Esophagus squamous epithelium (tissue), 5 donors: Measurements from ENCODE around the gene RRP9. TPM values are rescaled to one million over a fixed set of nuclear protein-coding genes. Genes with fewer than 3 reads are reported as not detected.
A peak's percentile ranks its signal among the peaks of the same experiment; 100 is the strongest.

ENCODE experiments used
- DNase-seq: peaks from one replicate; lab custom pipeline; 2025; lab: John Stamatoyannopoulos, UW
- H3K27ac ChIP-seq, 4 donors: fragments of 200-600 bp; sonication (generic); one replicate each; pipeline ENCODE4 v1.5.1; 2016 to 2019; ENCODE audit warnings: mild to moderate bottlenecking in 1 of 4
- H3K27me3 ChIP-seq, 4 donors: fragments of 200-600 bp; sonication (generic); 1 replicate in 3 of 4; 2 replicates in 1 of 4; pipeline versions ENCODE4 v1.5.1 to v1.6.0; 2017 to 2021; ENCODE audit warnings: antibody characterized with exemption in 1 of 4
- H3K36me3 ChIP-seq, 3 donors: fragments of 200-600 bp; sonication (generic); one replicate each; pipeline ENCODE4 v1.5.1; 2016 to 2019
- H3K4me1 ChIP-seq, 3 donors: fragments of 200-600 bp; sonication (generic); one replicate each; pipeline ENCODE4 v1.5.1; 2017 to 2019
- H3K4me3 ChIP-seq, 4 donors: fragments of 200-600 bp; sonication (generic); 1 replicate in 3 of 4; 2 replicates in 1 of 4; pipeline ENCODE4 v1.5.1; 2016 to 2019; ENCODE audit warnings: mild to moderate bottlenecking in 2 of 4, moderate library complexity in 1 of 4
- H3K9me3 ChIP-seq, 3 donors: fragments of 200-600 bp; sonication (generic); one replicate each; pipeline ENCODE4 v1.5.1; 2016 to 2019
- CTCF ChIP-seq, 6 experiments: fragments of 450-650 bp in 4 of 6; fragments of 200-600 bp in 2 of 6; sonication (generic) in 2 of 6; IDR thresholded peaks; one replicate each; pipeline ENCODE4 v1.5.1; 2016 to 2019; ENCODE audit warnings: antibody characterized with exemption in 6 of 6, mild to moderate bottlenecking in 4 of 6, moderate library complexity in 4 of 6
- POLR2A ChIP-seq, 4 donors: fragments of 450-650 bp; IDR thresholded peaks; one replicate each; pipeline ENCODE4 v1.6.1; 2017; ENCODE audit warnings: antibody characterized with exemption in 4 of 4, mild to moderate bottlenecking in 4 of 4, moderate library complexity in 3 of 4
- WGBS, 2 donors: methylation state at CpG; one replicate each; pipeline ENCODE4 v1.1.5; 2018; 5-methylcytosine and 5-hydroxymethylcytosine counted together
- intact Hi-C: fragments of 100-400 bp; cut with DNase I; formaldehyde crosslinking; loops from one replicate; pipeline ENCODE4 v1.15.0; 2022
- total RNA-seq, 4 donors: library from RNA; depleted of rRNA; stranded (reverse); fragments of >200 nt; gene quantifications; one replicate each; pipeline ENCODE4 v1.1.0, GENCODE V29; 2016
- donor health status: DM: yes; HTN: yes; CAD: no.

The RRP9 gene
- total RNA-seq, 4 donors from 2014 or later = 11.1 to 30.3 (median 21.3) TPM

GRCh38 chr3:51941463-51941797 lies 274 bp downstream of the RRP9 start:
- Histone ChIP-seq H3K36me3 (peaks cover 10 to 46% (median 18%) of the 10 kb centered on the region in 3 donors), H3K4me1 (peaks cover 16 to 44% (median 26%) of the 10 kb centered on the region in 3 donors)

GRCh38 chr3:51940648-51941462 lies 849 bp downstream of the RRP9 start:
- Histone ChIP-seq H3K9me3 (no peaks in the 10 kb centered on the region), H3K27ac (peak overlapping the region; percentile 60 to 86 (median 73)), H3K36me3 (peaks cover 15 to 47% (median 23%) of the 10 kb centered on the region in 3 donors), H3K4me3 (peak overlapping the region; percentile 53 to 95 (median 84)), H3K4me1 (peaks cover 16 to 44% (median 26%) of the 10 kb centered on the region in 3 donors), H3K27me3 (no peaks in the 10 kb centered on the region)
- no peak for DNase-seq
- WGBS, 2 donors = 27% methylated on average over 11 to 13 of the region's 13 CpGs
- TF ChIP-seq POLR2A (IDR thresholded peaks at IDR 0.05) (no peak), CTCF (IDR thresholded peaks at IDR 0.05) (no peak)
- intact Hi-C loops = no loop called here

More at GRCh38 chr3:51941463-51941797, 274 bp downstream of the RRP9 start:
- WGBS, 2 donors = no CpG with 5 or more reads among the region's 20 CpGs
- Histone ChIP-seq H3K27me3 (no peaks in the 10 kb centered on the region), H3K9me3 (no peaks in the 10 kb centered on the region), H3K4me3 (peak overlapping the region; percentile 53 to 95 (median 84)), H3K27ac (peak overlapping the region; percentile 60 to 86 (median 73))
- intact Hi-C loops = no loop called here
- no peak for DNase-seq
- no peak for TF ChIP-seq CTCF (IDR thresholded peaks at IDR 0.05)
- peak in 1 of 4 donors; percentile 8 for TF ChIP-seq POLR2A (IDR thresholded peaks at IDR 0.05)

- TF ChIP-seq POLR2A (IDR thresholded peaks at IDR 0.05) (no peak), CTCF (IDR thresholded peaks at IDR 0.05) (no peak)
- Histone ChIP-seq H3K36me3 (peaks cover 24 to 55% (median 43%) of the 10 kb centered on the region in 3 donors), H3K4me3 (no peak overlapping the region), H3K4me1 (peaks cover 16 to 44% (median 26%) of the 10 kb centered on the region in 3 donors), H3K27me3 (no peaks in the 10 kb centered on the region), H3K27ac (no peak overlapping the region), H3K9me3 (no peaks in the 10 kb centered on the region)
- no peak for DNase-seq
- 85 to 89% methylated on average over 6 to 8 of the region's 9 CpGs for WGBS, 2 donors
- intact Hi-C loops = no loop called here
Observed at GRCh38 chr3:51938780-51939425, 2.8 kb downstream of the RRP9 start.

DNA sequence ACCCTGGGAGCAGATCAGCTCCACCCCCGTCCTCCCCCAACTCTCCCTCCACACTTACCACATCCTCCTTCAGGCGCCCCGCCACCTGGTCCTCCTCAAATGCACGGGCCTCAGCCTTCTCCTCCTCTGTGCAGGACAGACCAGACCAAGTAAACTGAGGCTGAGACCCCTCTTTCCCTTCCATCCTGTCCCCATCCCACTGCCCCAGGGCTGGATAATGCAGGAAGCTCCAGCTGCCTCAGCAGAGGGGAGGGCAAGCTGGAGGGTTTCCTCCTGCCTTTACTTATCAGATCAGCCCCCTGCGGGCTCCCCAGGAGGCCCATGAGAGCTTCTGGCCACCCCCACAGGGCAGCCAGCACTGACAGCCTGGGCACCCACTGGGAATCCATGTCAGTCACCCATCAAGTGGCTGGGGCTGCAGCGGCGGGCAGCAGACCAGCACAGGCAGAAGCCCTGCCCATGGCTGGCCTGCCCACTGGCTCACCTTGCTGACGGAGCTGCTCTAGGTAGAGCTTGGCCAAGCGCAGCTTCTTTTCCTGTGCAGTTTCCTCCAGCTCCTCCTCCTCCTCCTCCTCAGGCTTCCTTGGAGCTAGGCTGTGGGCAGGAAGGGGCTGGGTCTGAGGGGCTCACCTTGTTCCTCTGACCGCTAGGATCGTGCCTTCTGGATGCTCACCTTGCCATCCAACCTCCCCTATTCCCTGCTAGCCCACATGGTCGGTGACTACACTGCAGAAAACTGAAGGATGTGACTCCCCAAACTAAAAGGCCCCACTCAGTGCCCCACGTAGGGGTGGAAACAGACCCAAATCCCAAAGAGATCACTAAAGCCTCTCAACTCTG lies 3.9 kb downstream of the RRP9 start:
- no peak for DNase-seq
- no peak for TF ChIP-seq CTCF (IDR thresholded peaks at IDR 0.05)
- no peak for TF ChIP-seq POLR2A (IDR thresholded peaks at IDR 0.05)
- WGBS, 2 donors = 84 to 90% methylated on average over 3 to 6 of the region's 13 CpGs
- Histone ChIP-seq H3K4me1 (peaks cover 16 to 36% (median 21%) of the 10 kb centered on the region in 3 donors), H3K27ac (no peak overlapping the region), H3K36me3 (peaks cover 30 to 65% (median 48%) of the 10 kb centered on the region in 3 donors), H3K4me3 (no peak overlapping the region), H3K27me3 (no peaks in the 10 kb centered on the region), H3K9me3 (no peaks in the 10 kb centered on the region)
- intact Hi-C loops = no loop called here
